Activated CD4-positive, CD25-positive, alpha-beta regulatory T cell (primary cell): Measurements from ENCODE around the gene CYSTM1.

Experiments used
- DNase-seq, 4 experiments: peaks; one replicate each; lab custom pipeline; 2025; lab: John Stamatoyannopoulos, UW

Gene CYSTM1

GRCh38 chr5:140208065-140208464 is 33.1 kb downstream of the CYSTM1 start:
- no peak for DNase-seq

DNA sequence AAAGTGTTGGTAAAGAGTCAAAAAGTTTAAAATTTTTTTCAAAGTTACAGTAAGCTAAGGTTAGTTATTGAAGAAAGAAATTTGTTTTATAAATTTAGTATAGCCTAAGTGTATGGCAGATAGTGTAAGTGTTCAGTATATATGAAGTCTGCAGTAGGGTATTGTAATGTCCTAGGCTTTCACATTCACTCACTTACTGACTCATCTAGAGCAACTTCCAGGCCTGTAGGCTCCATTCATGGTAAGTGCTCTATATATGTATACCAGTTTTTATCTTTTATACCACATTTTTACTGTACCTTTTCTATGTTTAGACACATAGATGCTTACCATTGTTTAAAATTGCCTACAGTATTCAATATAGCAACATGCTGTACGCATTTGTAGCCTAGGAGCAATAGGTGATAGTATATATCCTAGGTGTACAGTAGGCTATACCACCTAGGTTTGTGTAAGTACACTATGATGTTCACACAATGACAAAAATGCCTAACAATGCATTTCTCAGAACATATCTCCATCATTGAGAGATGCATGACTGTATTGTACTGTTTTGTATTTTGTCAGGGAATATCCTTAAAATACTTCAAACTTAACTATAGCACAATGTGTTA is 38.5 kb downstream of the CYSTM1 start:
- DNase-seq: no peak

GRCh38 chr5:140214831-140215230 is 39.8 kb downstream of the CYSTM1 start:
- DNase-seq: no peak

DNA sequence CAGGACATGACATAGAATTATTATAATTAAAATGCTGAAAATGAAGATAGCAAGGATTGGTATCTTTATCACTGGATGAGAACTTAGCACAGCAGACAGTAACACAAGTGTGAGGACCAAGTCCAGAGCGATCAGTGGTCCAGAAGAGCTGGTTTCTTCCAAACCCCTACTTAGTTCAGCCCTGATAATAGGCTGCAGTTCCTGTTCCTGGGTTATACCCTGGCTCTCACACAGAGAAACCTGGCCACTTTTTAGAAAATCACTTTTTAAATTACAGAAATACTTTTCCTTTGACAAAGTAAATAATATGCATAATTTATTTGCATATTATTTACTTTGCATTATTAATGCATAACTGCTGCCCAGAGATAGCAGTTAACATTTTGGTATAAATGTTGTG is 40.3 kb downstream of the CYSTM1 start:
- DNase-seq: no peak

GRCh38 chr5:140216478-140217074 is 41.6 kb downstream of the CYSTM1 start:
- DNase-seq: no peak

DNA sequence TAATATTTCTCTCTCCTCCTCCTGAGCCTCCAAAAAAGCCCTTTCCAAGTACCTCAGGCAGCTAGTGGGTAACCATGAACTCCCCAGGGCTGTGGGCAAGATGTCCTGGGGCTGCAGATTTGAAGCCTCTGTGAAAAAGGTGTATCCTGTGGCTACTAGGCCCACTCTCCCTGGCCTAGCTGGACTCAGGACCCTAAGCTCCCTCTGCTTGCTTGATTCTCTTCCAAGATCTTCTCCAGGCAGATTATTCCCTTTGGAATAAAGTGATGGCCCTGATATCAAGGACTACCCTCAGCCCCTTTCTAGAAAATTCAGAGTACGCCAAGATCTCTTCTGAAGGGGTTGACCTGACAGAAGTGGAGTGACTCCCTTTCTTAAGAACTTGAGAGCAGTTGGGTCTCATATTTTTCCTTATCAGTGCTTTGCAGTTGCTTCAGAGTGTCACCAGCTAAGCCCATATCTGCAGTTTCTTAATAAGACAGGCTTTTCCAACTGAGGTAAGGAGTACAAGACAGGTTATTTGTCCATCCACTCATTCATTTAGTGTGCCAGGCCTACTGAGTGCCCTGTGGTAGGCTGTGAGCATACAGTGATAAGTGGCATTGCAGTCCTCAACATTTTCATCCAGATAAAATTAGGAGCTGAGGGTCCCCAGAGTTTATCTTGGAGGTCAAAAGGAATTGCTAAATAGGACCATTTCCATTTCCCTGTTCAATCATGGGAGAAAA is 42.5 kb downstream of the CYSTM1 start:
- DNase-seq: no peak

DNA sequence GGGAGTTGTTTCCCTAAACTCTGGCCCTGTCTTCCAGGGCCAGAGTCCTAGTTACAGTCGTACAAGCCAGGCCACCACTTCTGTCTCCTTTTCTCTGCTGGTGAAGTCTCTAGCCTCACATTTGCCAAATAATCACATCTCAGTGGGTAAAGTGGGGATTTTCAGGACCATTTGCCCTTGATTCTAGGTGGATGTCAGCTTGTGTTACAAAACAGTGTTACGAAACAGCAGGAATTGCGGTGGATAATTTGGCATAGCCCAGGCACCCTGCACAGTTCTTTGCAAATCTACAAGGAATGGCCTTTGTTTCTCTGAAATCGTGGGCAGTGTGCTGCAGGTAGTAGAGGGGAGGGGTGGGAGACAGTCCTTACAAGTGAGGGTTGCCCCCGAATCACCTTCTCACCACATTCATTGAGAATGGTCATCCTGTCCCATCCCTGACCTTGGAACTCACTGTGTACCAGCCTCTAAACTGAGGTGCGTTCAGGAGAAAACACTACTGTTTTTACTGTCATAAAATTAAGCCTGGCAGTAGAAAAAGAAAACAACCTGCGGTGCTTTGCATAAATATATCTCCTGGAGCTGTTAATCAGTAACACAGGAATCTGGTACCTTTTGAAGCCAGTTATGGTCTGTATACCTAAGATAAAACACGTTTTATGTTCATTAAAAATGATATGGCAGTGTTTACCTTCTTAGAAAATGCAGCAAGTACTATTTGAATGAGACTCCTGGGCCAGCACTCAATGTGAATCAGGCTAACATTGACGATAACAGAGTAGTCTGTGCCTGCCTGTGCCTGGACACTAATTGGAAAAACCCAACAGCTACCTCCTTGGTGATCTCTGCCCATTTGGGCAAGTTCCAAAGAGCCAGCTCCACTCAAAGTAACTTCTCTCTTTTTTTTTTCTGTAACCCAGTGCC is 44.3 kb downstream of the CYSTM1 start:
- DNase-seq: no peak

DNA sequence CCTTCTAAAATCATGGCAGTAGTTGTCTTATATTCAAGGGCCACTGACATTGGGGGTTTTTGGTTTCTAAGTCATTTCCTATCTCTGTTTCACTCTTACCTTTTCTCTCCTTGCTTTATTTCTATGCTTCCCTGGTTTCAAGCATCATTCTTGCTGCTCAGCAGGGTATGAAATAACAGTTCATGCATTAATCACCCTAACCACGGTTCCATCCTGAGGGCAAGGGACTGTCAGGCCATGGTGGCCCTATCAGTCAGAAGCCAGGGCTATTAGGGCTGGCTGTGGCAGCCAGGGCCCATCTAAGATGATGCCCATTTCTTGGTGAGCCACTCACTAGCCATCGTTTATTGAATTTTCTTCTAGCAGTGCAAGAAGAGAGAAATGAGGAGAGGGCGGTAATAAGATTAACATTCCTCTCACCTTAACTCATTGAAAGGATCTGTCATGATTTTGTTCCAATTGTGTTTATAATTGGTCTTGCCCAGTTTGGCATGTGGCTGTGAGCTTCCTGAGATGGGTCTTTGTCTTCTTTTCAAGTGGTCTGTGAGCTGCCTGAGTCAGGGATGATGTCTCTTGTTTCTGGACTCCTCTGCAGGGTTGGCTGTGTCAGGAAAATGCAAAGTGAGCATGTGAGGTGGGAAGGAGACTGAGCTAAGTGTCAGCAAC is 45.2 kb downstream of the CYSTM1 start:
- no peak for DNase-seq

- no peak for DNase-seq
These were observed 45.7 kb downstream of the CYSTM1 start for GRCh38 chr5:140220698-140221064.

GRCh38 chr5:140221697-140222223 is 46.8 kb downstream of the CYSTM1 start:
- DNase-seq: no peak

GRCh38 chr5:140222416-140222815 is 47.4 kb downstream of the CYSTM1 start:
- no peak for DNase-seq

- DNase-seq: no peak
These were observed 48.6 kb downstream of the CYSTM1 start for GRCh38 chr5:140223567-140223966.

DNA sequence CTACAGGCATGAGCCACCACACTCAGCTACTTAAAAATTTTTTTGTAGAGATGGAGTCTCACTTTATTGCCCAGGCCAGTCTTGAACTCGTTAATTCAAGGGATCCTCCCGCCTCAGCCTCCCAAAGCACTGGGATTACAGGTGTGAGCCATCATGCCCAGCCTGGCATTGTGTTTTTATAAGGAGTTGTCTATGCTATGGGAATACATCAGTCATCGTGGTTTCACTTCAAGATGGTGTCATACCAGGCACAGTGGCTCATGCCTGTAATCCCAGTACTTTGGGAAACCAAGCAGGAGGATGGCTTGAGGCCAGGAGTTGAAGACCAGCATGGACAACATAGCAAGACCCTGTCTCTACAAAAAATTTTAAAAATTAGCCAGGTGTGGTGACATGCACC is 49.7 kb downstream of the CYSTM1 start:
- no peak for DNase-seq

- DNase-seq: no peak
These were observed 50.4 kb downstream of the CYSTM1 start for GRCh38 chr5:140225396-140225795.

- DNase-seq: no peak
These were observed 52.1 kb downstream of the CYSTM1 start for GRCh38 chr5:140227046-140227445.

DNA sequence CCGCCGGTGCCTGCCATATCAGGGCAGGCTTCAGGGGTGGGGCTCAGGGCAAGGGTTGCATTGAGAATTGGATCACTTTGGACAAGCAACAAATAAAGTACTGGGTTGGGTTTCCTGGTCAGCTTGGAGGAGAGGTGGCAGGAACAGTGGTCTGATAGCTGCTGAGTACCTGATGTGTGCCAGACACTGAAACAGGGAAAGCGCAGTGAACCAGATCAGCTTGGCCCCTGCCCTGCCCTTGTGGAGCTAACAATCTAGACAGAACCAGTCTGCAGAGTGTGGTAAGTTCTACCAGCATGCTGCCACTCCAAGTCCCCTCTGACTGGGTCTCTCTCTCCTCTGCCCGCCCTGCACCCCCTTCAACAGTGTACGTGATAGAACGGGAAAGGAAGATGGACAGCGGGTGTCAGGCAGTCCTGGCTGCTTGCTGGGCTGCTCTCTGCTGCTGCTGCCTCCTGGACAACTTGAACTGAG is 53.4 kb downstream of the CYSTM1 start:
- DNase-seq: no peak

- no peak for DNase-seq
These were observed 55.4 kb downstream of the CYSTM1 start for GRCh38 chr5:140230373-140230772.

DNA sequence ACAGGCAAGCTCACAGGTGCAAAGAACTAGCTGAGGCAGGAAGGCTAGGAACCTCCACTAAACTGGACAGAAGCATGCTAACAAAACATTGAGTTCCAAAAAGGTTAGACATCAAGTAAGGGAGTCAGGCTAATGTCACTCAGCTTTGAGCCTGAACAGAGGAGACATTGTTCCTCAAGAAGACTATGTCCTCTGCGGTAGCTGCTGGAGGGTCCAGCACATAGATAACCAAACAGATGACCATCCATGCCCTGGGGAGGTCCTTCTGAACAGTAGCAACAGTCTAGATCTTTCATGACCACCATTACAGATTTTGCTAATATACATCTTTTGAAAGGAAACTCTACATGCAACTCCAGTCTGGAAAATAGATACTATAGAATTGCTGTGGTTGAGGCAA is 57.7 kb downstream of the CYSTM1 start:
- DNase-seq: no peak

DNA sequence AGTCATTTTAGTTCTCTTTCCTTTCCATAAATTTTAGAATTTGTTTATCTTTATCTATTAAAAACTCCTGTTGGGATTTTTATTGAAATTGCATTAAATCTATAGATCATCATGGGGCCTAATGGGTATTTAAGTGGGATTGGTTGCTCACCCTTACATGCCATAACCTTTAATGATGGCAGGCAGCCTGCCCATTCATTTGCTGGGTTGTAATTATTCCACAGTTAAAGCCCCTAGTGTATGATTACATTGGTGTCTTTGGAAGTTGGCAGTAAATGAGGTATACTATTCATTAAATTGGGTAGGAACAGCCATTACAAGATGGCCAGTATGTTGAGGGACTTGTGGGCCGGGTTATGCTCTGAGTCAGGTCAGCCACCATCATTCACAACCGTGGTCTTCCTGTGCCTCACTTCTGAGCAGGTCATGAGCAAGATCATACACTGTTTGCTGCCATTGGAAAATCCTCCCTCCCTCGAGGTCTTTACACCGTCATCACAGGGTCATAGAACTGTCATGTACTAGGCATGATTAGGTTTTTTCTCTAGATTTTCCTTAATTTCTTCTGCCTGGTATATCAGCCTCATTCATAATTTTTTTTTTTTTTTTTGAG is 59.5 kb downstream of the CYSTM1 start:
- no peak for DNase-seq

DNA sequence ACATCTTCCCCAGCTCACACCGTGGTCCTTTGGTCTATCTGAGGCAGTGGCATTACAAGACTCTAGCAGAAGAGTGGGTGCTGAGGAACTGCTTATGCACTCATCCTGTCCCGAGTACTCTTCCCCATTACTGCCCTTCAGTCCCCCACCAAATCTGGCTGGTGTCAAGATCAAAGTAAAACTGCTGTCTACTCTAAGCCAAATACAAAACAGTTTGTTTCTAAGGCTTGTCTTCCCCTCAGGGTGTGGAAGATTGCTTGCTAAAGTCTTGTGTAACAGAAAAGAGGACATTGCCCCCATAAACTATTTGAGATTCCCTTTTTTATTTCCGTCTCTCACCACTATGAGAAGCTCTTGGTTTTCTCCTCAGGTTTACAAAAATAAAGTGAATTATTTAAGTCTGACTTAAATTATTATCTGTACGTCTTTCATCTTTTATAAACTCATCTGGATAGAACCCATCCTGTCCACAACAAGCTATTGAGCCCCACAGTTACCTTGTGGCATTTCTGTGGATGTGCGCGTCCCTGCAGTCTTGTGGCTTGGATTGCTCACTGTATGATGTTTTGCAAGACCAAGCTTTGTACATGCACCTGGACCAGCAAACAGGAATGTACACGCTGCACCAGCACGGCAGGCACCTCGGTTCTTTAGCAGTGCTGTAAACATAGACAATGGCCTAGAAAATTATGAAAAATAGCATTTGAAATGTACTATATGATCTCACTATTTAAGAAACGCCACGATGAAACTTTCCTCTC is 61.0 kb downstream of the CYSTM1 start:
- DNase-seq: no peak
